Right renal pelvis (tissue), 4 donors: Measurements from ENCODE around the gene C10orf105. TPM values are rescaled to one million over a fixed set of nuclear protein-coding genes. Genes with fewer than 3 reads are reported as not detected.

ENCODE experiments used
- DNase-seq, 4 donors: peaks; one replicate each; pipeline ENCODE4 v3.0.0-alpha.2; 2013; ENCODE audit warnings: low read depth in 4 of 4, low spot score in 3 of 4, missing footprints in 1 of 4
- polyA plus RNA-seq, 4 donors: library from polyadenylated mRNA; unstranded; fragments of 120-200 nt; gene quantifications; one replicate each; pipeline ENCODE4 v1.2.1, GENCODE V29; 2013; ENCODE audit not compliant: insufficient read length in 4 of 4

Gene C10orf105
- polyA plus RNA-seq, 4 donors: 0.09 to 0.16 (median 0.15) TPM

DNA sequence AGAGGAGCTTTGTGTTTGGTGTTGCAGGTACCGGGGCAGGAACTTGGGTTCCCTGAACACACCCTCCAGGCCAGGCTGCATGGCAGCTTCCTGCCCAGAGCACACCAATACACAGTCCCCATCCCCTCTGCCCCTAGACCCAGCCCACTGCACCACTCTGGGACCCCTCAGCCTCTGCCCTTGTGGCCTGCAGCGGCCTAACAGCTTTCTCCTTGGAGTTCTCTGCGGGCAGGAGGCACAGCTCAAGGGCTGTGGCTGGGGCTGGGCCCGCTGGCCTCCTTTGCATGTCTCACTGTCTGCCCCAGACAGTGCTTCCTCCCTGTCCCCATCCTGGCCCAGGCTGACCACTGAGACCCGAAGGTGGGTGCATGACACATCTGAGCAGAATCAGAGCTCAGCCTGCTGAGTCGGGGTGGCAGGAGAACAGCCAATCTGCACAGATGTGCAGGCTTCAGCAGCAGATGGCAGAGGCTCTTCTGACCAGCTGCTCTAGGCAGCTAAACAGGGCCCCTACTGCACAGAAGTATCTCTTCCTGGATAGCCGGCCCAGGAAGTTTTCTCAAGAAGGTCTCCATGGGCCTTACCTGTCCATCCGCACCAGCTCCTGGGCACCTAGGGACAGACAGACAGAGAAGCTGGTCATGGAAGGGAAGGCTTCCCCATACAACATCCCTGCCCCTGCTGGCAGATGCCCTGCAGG, 33.0 kb upstream of the C10orf105 start:
- DNase-seq: no peak

DNA sequence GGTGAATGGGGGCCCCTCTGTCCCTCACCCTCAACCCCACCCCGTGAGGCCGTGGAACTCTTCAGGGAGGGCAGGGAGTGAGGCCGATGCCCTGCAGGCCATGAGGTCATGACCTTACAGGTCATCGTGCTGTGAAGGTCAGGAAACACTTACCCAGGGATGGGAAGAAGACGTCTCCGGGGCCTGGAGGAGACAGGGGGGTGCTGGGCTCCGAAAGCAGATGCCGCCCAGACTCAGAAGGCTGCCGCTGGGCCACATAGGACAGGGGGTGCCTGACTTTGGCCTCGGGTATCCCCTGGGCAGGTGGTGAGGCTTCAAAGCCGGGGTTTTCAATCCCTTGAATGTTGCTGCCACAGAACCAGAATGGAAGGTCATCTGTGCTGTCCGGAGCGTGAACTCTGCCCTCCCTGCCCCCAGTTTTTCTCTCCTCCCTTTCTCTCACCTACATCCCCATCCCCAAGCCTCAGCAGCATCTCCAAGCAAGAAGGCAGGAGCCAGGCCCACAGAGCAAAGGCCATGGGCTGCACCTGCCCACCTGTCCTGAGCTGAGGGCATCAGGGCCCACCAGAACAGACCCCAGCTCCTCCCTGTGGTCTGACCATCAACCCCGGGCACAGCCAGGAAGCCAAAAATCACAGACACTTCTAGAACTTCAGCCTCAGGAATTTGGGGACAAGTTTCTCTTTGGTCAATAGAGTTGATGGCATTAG, 32.1 kb upstream of the C10orf105 start:
- no peak for DNase-seq

DNA sequence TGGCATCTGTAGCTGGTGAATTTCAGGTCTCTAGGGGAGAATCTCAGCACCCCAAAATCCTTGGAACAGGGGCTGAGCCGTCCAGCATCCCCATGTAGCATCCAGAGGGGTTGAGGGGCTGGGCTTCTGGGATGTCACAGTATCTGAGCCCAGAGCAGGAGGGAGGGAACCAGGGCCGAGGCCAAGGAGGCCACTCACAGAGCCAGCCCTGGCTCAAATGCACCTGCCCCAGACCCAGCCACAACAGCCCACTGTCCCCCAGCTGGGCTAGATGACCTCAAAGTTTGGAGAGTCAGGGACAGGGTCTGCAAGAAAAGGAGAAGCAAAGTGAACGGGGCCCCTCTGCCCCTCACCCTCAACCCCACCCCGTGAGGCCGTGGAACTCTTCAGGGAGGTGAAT, 31.4 kb upstream of the C10orf105 start:
- DNase-seq: no peak

DNA sequence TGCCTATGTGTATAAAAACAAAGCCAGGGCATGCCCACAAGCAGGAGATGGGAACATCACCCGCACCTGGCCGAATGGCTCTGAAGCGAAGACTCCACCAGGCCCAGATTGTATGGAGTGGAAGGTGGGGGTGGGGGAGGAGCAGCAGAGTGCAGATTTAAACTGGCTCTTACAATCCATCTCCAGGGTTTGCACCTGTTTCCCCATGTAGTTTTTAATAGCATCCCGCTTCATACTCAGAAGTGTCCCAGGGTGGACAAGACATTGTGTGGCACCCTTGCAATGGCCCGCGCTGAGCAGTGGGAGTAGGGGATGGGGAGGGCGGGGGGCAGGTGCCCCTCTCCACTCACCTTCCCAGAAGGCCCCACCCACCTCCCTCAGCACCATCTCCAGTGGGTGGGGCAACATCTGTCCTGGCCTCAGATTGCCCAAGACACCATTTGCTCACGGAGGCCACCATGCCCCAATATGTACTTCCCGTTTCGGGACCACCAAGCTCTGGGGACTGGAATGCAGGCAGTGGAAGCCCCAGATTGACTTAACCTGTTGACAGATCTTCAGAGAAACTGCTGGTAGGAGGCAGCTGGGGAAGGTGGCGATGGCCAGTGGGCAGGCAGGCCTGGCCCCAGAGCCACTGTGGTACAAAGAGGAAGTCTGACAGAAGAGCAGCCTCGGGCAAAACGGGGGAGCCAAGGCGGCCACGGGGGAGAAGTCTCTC, 30.7 kb upstream of the C10orf105 start:
- no peak for DNase-seq

DNA sequence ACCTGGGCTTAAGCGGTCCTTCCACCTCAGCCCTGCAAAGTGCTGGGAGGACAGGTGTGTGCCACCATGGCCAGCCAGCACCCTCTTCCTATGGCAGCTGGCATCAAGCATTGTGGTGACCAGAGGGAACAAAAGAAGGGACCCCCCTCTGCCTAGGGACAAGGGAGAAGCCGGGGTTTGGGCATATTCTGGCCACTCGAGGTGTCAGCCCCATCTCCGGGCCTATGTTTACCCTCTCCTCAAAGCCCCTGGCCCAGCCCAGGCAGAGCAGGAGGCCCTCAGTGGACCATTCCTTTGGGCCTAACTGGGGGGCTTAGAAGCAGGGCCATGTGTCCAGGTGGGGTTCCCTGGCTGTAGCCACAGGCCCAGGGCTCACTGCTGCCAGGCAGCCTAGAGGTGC, 29.8 kb upstream of the C10orf105 start:
- no peak for DNase-seq

DNA sequence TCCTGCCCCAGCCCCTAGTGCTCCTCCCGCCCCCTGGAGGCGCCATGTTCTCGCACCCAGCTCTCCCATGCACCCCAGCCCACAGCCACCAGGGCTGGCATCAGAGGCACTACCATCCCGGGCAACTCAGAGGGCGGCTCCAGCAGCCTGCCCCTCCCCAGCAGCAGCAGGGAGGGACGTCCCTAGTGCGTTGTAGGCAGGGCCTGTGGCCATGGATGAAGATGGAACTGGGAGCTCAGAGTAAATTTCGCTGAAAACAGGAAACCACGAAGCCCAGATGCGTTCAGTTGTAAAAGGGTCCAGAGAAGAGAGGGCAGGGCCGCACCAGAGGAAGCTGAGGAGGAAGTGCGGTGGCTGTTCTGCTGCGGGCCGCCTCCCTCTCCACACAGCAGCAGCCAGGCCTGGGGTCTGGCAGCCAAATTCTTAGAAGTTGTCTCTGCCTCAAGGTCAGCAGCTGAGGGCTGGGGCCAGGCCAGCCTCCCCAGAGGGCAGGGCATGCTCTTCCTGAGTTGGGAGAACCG, 29.2 kb upstream of the C10orf105 start:
- DNase-seq: no peak

DNA sequence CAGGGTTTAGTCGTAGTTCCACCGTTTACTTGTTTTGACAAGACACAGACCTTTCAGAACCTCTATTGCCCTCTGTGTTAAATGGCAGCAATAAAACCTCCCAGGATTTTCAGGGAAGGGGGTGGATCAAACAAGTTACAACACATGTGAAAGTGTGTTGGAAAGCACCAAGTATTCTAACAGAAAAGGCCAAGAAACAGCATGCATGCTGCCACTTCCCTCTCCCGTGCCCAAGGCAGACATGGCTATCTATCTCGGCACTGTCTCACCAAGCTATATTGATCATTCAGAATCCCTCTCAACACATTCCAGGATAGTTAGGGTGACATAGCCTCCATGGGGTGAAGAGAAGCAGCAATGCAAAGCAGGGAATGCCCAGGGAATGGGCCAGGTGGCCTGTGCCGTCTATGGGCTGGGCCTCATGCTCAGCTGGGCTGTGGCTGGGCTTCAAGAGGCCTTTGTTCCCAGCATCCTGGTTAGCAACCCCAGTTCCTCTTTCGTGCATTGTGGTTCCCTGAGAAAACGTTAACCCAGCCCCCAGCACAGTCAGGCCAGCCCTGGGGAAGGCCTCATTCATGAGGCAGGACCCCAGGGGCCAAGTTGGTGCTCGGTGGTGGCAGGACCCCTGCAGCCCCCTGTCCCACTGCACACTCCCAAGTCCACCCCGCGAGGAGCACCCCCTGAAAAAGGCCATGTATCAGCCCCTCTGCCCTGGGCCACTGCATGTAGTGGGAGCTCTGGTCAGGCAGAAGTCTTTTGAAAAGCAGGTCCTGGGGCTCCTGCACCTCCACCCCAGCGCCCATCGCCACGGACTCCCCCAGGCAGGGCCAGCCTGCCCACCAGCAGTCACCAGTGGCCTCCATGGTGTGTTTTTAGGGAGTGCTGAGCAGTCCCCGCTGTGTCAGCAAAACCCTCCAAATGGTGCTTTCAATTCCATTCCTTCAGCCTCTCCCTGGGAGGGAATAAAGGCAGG, 28.3 kb upstream of the C10orf105 start:
- DNase-seq: no peak

DNA sequence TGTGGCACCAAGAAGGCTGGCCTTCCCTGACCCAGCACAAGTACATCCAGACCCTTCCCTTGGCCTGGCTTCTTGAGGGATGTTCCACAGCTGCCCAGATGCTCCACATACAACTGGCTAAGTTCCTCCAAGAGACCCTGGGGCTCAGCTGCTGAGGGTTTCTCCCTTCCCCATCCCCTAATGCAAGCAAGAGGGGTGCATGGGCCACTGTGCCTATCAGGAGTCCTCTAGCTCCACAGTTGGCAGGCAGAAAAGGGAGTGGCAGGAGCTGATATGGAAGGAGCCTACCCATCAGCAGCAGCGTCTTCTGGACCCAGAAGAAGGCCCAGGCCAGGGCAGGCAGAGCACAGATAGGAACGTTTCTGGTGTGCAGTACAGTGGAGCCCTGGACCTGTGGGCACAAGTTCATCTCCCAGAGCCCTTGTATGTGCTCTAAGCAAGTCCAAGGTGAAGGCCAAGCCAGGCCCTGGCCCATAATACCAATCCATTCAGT, 27.5 kb upstream of the C10orf105 start:
- no peak for DNase-seq

DNA sequence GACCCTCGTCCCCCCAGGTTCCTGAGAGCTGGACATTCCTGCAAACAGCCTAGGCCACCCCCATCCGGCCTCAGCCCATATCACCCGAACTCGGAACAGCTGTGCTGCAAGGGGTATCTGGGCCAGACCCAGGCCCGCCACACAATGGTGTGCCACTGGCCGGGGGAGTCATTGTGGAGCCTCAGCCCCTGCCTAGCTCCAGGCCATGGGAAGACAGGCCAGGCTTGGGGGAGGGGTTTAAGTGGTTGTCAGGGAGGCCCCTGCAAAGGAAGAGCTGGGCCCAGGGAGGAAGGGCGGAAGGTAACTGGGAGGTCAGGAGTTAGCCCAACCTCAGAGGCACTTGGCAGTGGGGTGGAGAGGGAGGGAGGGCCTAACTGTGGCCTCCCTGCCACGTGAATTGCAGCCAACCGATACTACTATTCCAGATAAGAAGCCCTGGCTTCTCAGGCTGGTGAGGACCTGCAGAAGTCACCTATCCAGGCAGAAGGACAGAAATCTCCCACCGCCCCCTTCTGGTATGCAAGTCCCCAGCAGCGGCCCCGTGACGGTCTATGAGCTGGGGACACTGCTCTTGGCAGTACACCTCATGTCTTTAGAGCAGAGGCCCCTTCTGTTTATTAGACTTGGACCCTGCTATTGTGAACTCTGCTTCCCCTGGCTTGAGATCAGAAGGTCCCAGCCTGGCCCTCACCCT, 26.9 kb upstream of the C10orf105 start:
- no peak for DNase-seq

DNA sequence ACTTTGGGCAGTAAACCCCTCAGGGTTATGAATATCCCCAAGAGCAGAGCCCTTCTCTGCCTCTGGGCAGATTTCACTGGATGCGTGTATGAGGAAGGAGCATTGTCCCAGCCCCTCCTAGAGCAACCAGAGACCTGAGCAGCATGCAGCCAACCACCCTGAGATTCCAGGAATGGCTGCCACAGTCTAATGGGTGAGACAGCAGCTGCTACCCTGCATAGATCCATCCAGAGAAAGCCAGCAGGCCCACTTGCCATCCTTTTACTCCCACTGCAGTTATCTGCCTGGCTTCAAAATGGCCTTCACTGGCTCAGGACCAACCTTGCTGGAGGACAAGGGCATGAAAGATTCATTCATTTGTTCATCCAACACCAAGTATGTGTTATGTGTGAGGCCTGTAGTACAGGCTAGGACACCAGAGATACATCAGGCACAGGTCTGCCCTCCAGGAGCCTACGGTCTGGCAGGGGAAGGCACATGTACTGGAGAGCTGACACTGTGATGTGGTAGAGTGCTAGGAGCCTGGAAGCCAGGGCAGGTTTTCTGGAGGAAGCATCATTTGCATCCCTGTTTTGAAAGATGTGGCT, 26.2 kb upstream of the C10orf105 start:
- DNase-seq: no peak

DNA sequence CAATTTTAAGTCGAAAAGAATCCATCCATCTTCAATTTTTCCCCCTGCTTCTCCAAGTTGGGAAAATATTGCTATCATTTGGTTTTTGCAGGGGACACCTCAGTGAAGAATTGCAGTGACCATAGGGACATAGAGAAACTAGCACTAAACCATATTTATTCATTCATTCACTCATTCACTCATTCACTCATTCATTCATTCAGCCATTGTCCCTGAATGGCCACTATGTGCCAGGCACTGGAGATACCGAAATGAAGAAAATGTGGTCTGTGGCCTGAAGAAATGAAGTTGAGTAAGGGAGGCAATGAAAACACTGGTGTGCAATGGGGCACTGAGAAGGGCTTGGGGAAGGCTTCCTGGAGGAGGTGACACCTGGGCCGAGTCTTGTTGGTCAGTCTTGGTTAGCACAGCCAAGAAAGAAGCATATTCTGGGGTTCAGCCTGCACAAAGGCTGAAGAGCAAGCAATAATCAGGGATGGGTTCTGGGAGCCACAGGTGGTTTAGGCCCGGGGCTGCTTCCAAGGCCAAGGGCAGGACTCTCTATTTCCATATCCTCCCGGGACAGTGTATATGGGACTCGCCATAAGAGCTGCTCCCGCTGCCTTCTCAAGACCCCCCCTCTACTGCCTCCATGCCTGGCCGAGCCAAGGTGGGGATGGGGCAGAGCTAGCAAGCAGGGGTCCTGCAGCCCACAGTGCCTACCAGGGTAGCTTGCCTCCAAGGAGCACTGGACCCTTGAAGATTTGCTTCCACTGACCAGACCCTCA, 25.5 kb upstream of the C10orf105 start:
- no peak for DNase-seq

DNA sequence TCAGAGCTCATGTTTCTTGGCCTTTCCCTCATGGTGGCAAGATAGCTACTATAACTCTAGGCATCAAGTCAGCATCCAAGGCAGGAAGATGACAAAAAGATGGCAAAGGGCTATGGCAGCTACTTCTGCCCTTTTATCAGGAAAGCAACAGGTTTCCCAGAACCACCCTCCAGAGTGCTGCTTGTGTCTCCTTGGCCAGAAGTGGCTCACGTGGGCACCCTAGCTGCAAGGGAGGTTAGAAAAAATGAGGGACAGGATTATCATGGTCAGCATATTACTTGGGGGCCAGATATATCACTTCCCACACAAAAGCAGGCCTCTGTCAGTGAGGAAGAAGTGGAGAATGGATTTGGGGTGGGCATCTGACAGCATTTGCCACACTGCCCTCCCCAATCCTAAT, 24.3 kb upstream of the C10orf105 start:
- no peak for DNase-seq

DNA sequence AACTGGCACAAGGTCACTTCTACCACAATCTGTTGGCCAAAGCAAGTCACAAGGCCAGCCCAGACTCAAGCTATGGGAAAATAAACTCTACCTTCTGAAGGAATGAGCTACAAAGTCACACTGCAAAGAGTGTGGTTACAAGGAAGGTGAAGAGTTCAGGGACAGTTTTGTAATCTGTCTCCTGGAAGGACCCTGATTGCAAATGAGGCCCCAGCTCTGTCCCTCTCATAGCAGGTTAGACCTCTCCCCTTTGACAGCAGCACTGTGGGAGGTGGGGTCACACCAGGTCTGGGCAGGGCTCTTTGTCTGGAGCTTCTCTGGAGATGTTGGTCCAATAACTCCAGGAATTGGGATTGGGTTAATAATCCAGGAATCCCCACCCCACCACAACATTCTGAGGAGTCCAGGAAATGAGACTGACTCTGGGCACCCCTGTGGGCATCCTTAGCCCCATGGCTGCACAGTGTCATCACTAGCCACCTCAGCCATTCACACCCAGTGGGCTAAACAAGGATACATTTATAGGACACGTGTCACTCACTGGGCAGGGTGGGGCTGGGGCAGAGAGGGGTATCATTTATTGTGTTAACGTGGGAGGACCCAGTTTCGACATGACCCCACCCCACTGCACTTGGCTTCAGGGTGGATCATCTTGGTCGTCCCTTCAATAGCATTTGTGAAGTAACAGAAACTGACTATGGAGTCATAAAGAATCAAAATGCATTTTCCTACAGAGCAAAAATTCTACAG, 23.7 kb upstream of the C10orf105 start:
- no peak for DNase-seq

DNA sequence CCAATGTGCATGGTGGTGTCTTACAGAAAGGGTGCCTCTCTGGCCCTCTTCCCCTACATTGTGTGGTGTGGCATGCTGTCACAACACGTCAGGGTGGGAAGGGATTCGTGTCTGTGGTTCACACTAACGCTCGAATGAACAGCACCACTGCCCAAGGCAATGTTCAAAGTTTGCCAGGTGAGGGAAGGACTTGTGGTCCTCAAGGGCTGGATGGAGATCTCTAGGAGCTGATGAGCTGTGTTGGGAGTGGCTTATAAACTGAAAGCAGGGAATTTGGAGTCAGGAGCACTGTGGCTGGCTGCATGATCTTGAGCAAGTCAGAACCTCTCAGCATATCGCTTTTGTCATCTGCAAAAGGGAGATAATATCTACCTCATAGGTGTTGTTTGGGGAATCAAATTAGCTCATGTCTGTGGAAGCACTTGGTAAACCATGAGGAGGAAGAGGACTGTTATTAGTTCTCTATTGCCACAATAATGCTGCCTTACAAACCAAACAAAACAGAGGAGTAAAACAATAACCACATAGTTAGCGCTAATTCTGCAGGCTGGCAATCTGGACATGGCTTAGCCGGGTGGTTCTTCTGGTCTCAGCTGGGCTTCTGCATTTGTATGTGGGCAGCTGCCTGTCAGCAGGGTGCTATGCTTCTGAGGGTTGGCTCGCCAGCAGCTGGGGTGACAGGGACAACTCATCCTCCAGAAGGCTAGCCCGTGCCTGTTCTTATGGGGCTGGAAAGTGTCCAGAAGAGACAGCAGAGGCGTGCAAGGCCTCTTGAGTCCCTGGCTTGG, 22.9 kb upstream of the C10orf105 start:
- DNase-seq: no peak

DNA sequence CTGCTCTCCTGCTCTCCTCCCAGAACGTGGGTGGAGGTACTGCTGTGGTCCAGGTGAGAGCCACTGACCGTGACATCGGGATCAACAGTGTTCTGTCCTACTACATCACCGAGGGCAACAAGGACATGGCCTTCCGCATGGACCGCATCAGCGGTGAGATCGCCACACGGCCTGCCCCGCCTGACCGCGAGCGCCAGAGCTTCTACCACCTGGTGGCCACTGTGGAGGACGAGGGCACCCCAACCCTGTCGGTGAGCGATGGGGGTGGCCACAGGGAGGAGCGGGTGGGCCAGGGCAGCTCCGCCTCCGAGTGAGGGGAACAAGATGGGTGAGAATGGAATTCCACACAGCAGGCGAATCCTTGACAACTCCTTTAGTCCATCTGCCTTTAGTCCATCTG, 22.1 kb upstream of the C10orf105 start:
- no peak for DNase-seq

DNA sequence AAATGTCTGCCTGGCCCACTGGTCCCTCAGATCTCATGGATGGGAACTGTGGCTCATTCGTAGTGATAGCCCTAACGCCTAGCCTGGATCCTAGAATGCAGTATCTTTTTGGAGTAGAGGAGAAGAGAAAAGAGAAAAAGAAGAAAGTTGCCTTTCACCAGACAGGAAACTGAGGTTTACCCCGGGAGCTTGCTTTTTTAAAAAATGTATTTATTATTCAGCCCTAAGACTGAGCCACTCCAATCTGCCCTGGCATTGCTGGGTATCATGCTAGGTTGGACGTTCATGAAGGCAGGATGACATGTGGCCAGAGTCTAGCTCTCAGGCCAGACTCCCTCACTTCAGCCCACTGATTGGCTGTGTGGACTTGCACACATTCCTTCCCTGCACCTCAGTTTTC, 21.5 kb upstream of the C10orf105 start:
- DNase-seq: no peak

DNA sequence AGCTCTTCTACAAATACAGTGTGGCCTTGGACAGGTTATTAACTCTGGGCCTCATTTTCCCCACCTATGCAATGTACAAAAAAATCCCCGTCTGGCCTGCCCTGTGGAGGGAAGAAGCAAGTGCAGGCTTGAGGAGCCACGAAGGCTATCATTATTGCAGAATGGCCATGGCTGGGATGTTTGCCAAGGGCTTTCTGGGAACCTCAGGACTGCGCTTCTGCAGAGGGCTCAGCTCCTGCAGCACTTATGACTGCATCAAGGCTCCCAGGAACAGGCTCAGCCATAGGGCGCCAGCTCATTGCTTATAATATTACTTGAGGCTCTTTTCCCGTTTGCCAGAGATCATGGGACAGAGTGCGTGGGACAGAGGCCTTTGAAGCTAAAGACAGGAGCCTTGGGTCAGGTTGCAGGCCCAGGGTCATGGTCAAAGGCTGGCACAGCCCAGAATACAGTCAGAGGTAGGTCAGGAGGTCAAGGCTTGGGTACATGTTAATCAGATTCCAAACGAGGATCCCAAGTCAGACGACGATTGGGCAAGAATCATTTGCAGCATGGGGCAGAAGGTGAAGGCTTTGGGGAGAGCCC, 20.6 kb upstream of the C10orf105 start:
- no peak for DNase-seq
